A673 (cell line): ENCODE data around the gene CAMSAP3. TPM values are rescaled to one million over a fixed set of nuclear protein-coding genes. Genes with fewer than 3 reads are reported as not detected.

Experiments
- BruUV-seq: library from RNA; stranded (reverse); fragments of 400-500 nt; replicated peaks from 2 replicates; lab custom pipeline; 2021; lab: Mats Ljungman, UMichigan
- CTCF ChIA-PET: fragments of 300-600 bp; sonication (Branson Sonifier 250); formaldehyde crosslinking; loops from one replicate; lab custom pipeline; 2022; ENCODE audit warnings: antibody characterized with exemption; lab: Charles Lee
- POLR2A ChIA-PET: fragments of 300-600 bp; sonication (Branson Sonifier 250); formaldehyde crosslinking; loops from one replicate; lab custom pipeline; 2022; ENCODE audit warnings: antibody characterized with exemption; ENCODE audit not compliant: low non-redundant PET; lab: Charles Lee
- DNase-seq: peaks from one replicate; pipeline ENCODE4 v3.0.0-alpha.2; 2015; ENCODE audit warnings: low spot score
- H3K27ac ChIP-seq: fragments of 200-600 bp; sonication (generic); 2 replicates; pipeline ENCODE4 v1.5.1; 2016; ENCODE audit warnings: mixed run types, low read depth, mild to moderate bottlenecking, mixed read lengths, antibody characterized with exemption, low read length; ENCODE audit not compliant: poor library complexity, severe bottlenecking
- H3K27me3 ChIP-seq: fragments of 200-600 bp; sonication (generic); replicated peaks from 2 replicates; pipeline ENCODE4 v1.6.1; 2017; ENCODE audit warnings: mixed run types, low read depth, mild to moderate bottlenecking, mixed read lengths, antibody characterized with exemption, low read length; ENCODE audit not compliant: insufficient read depth, poor library complexity
- H3K36me3 ChIP-seq: fragments of 200-600 bp; sonication (generic); 2 replicates; pipeline ENCODE4 v1.6.1; 2016; ENCODE audit warnings: mixed run types, mild to moderate bottlenecking, mixed read lengths, antibody characterized with exemption, low read length; ENCODE audit not compliant: insufficient read depth, poor library complexity, severe bottlenecking
- H3K4me1 ChIP-seq: fragments of 200-600 bp; sonication (generic); 2 replicates; pipeline ENCODE4 v1.6.1; 2017; ENCODE audit warnings: mixed run types, mild to moderate bottlenecking, mixed read lengths, antibody characterized with exemption, low read length; ENCODE audit not compliant: insufficient read depth, poor library complexity, severe bottlenecking
- H3K4me3 ChIP-seq: fragments of 200-600 bp; sonication (generic); 2 replicates; pipeline ENCODE4 v1.5.1; 2016; ENCODE audit warnings: low read depth, mixed run types, mild to moderate bottlenecking, mixed read lengths, low read length; ENCODE audit not compliant: poor library complexity, severe bottlenecking
- H3K9me3 ChIP-seq: fragments of 200-600 bp; sonication (generic); 2 replicates; pipeline ENCODE4 v1.6.1; 2016; ENCODE audit warnings: mixed run types, low read depth, mild to moderate bottlenecking, mixed read lengths, antibody characterized with exemption, low read length; ENCODE audit not compliant: poor library complexity, severe bottlenecking
- CTCF ChIP-seq: fragments of 300-800, 200-600 bp; sonication (generic); conservative IDR thresholded peaks from 2 replicates; pipeline ENCODE4 v1.5.1; 2017; ENCODE audit warnings: low read depth, mild to moderate bottlenecking, antibody characterized with exemption, low read length, moderate library complexity, mixed read lengths
- EZH2 ChIP-seq: fragments of 200-600 bp; sonication (generic); IDR thresholded peaks from 2 replicates; pipeline ENCODE4 v1.6.1; 2017; ENCODE audit warnings: borderline replicate concordance, low read depth, mild to moderate bottlenecking, mixed read lengths, antibody characterized with exemption, low read length; ENCODE audit not compliant: poor library complexity, severe bottlenecking
- intact Hi-C: fragments of 100-400 bp; cut with micrococcal nuclease; formaldehyde crosslinking; loops from one replicate; pipeline ENCODE4 v1.10.0; 2022; ENCODE audit not compliant: unreplicated experiment
- total RNA-seq: library from RNA; stranded (reverse); gene quantifications from 2 replicates; pipeline ENCODE4 v1.2.3, GENCODE V29; 2021

The CAMSAP3 gene
- total RNA-seq, 1 experiment from 2014 or later, result 1.2 TPM

GRCh38 chr19:7639863-7640348 is 44.2 kb downstream of the CAMSAP3 start:
- TF ChIP-seq CTCF (no peak), EZH2 (no peak)
- POLR2A ChIA-PET, result no interaction called here
- Histone ChIP-seq H3K27me3 (no peaks in the 10 kb centered on the region), H3K4me3 (no peak overlapping the region), H3K27ac (no peak overlapping the region), H3K9me3 (no peaks in the 10 kb centered on the region), H3K36me3 (no peaks in the 10 kb centered on the region), H3K4me1 (peaks cover 9% of the 10 kb centered on the region)
- CTCF ChIA-PET, result no interaction called here
- DNase-seq, result no peak
- intact Hi-C loops, result no loop called here
- BruUV-seq, result no TSS peak

GRCh38 chr19:7640803-7641202 is 45.1 kb downstream of the CAMSAP3 start:
- no peak for TF ChIP-seq EZH2
- no peak for TF ChIP-seq CTCF
- ChIA-PET POLR2A (no interaction called here), CTCF (no interaction called here)
- Histone ChIP-seq H3K27me3 (no peaks in the 10 kb centered on the region), H3K27ac (no peak overlapping the region), H3K9me3 (no peaks in the 10 kb centered on the region), H3K4me3 (no peak overlapping the region), H3K4me1 (peaks cover 9% of the 10 kb centered on the region), H3K36me3 (no peaks in the 10 kb centered on the region)
- DNase-seq, result no peak
- BruUV-seq, result no TSS peak
- intact Hi-C loops, result no loop called here

GRCh38 chr19:7641290-7642276 is 45.9 kb downstream of the CAMSAP3 start:
- no peaks in the 10 kb centered on the region for H3K27me3 ChIP-seq
- no peak overlapping the region for H3K27ac ChIP-seq
- H3K36me3 ChIP-seq, result no peaks in the 10 kb centered on the region
- H3K4me1 ChIP-seq, result peaks cover 3% of the 10 kb centered on the region
- ChIA-PET POLR2A (no interaction called here), CTCF (interaction anchor here (0.8 kb wide), 1 partner anchor 39 kb away, joined by 3 read pairs; the partner anchor contains the start of gene TRAPPC5)
- no peak for DNase-seq
- no peaks in the 10 kb centered on the region for H3K9me3 ChIP-seq
- no peak overlapping the region for H3K4me3 ChIP-seq
- intact Hi-C loops, result no loop called here
- BruUV-seq, result no TSS peak
- 0 out of 2 replicates have a peak, but pooled peaks have one; percentile 22 for TF ChIP-seq CTCF
- no peak for TF ChIP-seq EZH2
